ENCODE results near the gene EPX.

The EPX gene

GRCh38 chr17:58229881-58230280, 37.4 kb downstream of the EPX start:
- TF ChIP-seq GATA2 (IDR thresholded peaks at IDR 0.05; ENCODE audit: low read depth, low read length): no peak

DNA sequence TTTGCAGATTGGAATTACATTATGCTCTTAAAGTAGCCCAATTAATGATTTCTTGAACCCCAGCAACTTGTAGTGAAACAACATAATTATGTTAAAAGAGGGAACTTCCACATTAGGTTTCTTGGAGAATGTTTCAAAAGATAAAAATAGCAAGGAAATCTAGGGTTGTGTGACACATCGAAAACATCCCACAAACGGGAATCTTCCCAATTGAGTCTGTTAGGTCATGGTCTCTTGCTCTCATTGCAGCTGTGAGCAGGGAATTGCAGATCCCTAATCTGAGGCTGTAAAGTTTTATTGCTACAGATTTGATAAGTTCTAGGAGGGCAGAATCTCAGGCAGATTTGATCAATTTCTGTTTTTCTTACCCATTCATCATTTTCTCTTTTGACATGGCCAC, 39.1 kb downstream of the EPX start:
- TF ChIP-seq GATA2 (IDR thresholded peaks at IDR 0.05; ENCODE audit: low read depth, low read length): no peak
- TF ChIP-seq GATA3 (IDR thresholded peaks at IDR 0.05; ENCODE audit: low read depth, low read length): no peak

DNA sequence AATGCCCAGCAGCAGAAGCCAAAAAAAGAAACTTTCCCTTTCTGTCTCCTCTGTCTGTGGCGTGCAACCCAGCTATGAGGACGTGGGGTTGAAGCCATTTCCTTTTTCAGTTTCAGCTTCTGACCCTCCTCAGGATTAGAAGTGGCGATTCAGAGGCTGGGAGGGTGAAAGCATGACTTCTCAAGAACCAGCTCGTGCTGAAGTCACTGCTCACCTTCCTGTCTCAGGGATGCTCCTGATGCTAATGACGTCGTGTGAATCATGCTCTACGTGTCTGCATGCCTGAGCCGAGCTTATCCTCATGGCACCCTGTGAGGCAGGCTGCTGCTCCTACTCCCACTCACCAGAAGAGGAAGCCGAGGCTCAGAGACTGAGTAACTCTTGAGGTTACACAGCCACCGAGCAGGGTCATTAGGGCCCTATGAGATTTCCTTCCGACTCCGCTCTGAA, 40.2 kb downstream of the EPX start:
- no peak for TF ChIP-seq GATA3 (IDR thresholded peaks at IDR 0.05; ENCODE audit: low read depth, low read length)
- no peak for TF ChIP-seq GATA2 (IDR thresholded peaks at IDR 0.05; ENCODE audit: low read depth, low read length)

DNA sequence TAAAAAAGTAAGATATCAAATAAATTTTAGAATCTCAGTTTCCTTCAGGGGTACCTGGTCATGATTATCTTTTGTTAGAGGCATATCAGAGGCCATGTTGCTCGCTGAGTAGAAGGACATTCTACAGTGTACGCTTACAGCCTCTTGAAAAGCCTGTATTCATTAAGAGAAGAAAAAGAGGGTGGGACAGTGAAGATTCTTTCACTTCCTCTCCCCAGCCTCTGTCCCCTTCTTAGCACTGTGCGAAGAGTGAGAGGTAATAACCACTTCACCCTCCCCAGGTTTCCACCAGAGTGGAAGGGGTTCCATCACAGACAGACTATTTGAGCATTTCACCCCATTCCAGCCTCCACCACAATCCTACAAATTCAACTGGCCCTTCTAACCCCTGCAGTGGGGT, 41.0 kb downstream of the EPX start:
- TF ChIP-seq GATA3 (IDR thresholded peaks at IDR 0.05; ENCODE audit: low read depth, low read length): no peak
- TF ChIP-seq GATA2 (IDR thresholded peaks at IDR 0.05; ENCODE audit: low read depth, low read length): no peak

- TF ChIP-seq GATA2 (IDR thresholded peaks at IDR 0.05; ENCODE audit: low read depth, low read length) (no peak), GATA3 (IDR thresholded peaks at IDR 0.05; ENCODE audit: low read depth, low read length) (no peak)
These were observed 42.0 kb downstream of the EPX start for GRCh38 chr17:58234512-58234911.

DNA sequence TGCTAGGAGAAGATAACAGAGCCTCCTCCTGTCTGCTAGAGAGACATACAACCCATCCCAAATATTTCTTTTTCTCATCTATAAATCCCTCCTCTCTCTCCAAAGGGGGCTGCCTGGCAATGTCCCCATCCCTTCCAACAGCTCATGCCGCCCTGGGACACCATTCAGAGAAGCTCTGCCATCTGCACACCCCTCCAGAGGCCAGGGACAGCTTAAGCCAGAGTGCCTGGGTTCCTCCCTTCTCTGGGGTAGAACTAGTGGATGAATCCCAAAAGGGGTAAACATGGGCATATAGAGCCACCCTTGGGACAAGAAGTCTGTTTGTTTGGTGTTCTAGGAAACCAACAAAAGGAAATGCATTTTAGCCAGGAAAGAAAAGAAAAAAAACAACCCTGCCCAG, 43.3 kb downstream of the EPX start:
- TF ChIP-seq GATA2 (IDR thresholded peaks at IDR 0.05; ENCODE audit: low read depth, low read length) (no peak), GATA3 (IDR thresholded peaks at IDR 0.05; ENCODE audit: low read depth, low read length) (no peak)

- TF ChIP-seq GATA2 (IDR thresholded peaks at IDR 0.05; ENCODE audit: low read depth, low read length) (no peak), GATA3 (IDR thresholded peaks at IDR 0.05; ENCODE audit: low read depth, low read length) (no peak)
These were observed 43.9 kb downstream of the EPX start for GRCh38 chr17:58236394-58236793.

- no peak for TF ChIP-seq GATA2 (IDR thresholded peaks at IDR 0.05; ENCODE audit: low read depth, low read length)
- no peak for TF ChIP-seq GATA3 (IDR thresholded peaks at IDR 0.05; ENCODE audit: low read depth, low read length)
These were observed 45.7 kb downstream of the EPX start, which contains the start of gene LPO for GRCh38 chr17:58238147-58238634. TSS of gene LPO (plus strand) at chr17:58238584. CDS start at chr17:58242980, 4,396 bp downstream.

GRCh38 chr17:58239987-58240386, 47.5 kb downstream of the EPX start:
- TF ChIP-seq GATA3 (IDR thresholded peaks at IDR 0.05; ENCODE audit: low read depth, low read length) (no peak), GATA2 (IDR thresholded peaks at IDR 0.05; ENCODE audit: low read depth, low read length) (no peak)

GRCh38 chr17:58242171-58242784, 49.8 kb downstream of the EPX start:
- TF ChIP-seq GATA3 (IDR thresholded peaks at IDR 0.05; ENCODE audit: low read depth, low read length): no peak
- TF ChIP-seq GATA2 (IDR thresholded peaks at IDR 0.05; ENCODE audit: low read depth, low read length): no peak

- no peak for TF ChIP-seq GATA2 (IDR thresholded peaks at IDR 0.05; ENCODE audit: low read depth, low read length)
- TF ChIP-seq GATA3 (IDR thresholded peaks at IDR 0.05; ENCODE audit: low read depth, low read length): no peak
These were observed 52.4 kb downstream of the EPX start for GRCh38 chr17:58244963-58245362.

GRCh38 chr17:58245428-58246103, 53.0 kb downstream of the EPX start:
- TF ChIP-seq GATA2 (IDR thresholded peaks at IDR 0.05; ENCODE audit: low read depth, low read length) (no peak), GATA3 (IDR thresholded peaks at IDR 0.05; ENCODE audit: low read depth, low read length) (no peak)

GRCh38 chr17:58246104-58246740, 53.7 kb downstream of the EPX start:
- no peak for TF ChIP-seq GATA2 (IDR thresholded peaks at IDR 0.05; ENCODE audit: low read depth, low read length)
- TF ChIP-seq GATA3 (IDR thresholded peaks at IDR 0.05; ENCODE audit: low read depth, low read length): no peak

GRCh38 chr17:58246781-58247180, 54.3 kb downstream of the EPX start:
- TF ChIP-seq GATA2 (IDR thresholded peaks at IDR 0.05; ENCODE audit: low read depth, low read length) (no peak), GATA3 (IDR thresholded peaks at IDR 0.05; ENCODE audit: low read depth, low read length) (no peak)
